ENCODE measurements around the gene R3HDM2. TPM values are rescaled to one million over a fixed set of nuclear protein-coding genes. Genes with fewer than 3 reads are reported as not detected.

R3HDM2 gene
- polyA plus RNA-seq, 1 donor from 2014 or later, result 19.2 TPM

GRCh38 chr12:57224973-57225679, 205.7 kb downstream of the R3HDM2 start:
- Mint-ChIP-seq H3K4me3 (peak overlapping the region in 3 of 4 donors; percentile 39 to 88 (median 82)), H3K27ac (peak overlapping the region; percentile 43 to 95 (median 59)), H3K4me1 (peaks cover 27 to 35% (median 33%) of the 10 kb centered on the region in 3 donors), H3K27me3 (peaks cover 49% of the 10 kb centered on the region), H3K9me3 (no peaks in the 10 kb centered on the region), H3K36me3 (peaks cover 2% of the 10 kb centered on the region)

GRCh38 chr12:57224278-57224972, 206.4 kb downstream of the R3HDM2 start:
- no peak overlapping the region for H3K4me3 Mint-ChIP-seq

GRCh38 chr12:57223191-57224165, 207.4 kb downstream of the R3HDM2 start:
- Mint-ChIP-seq H3K27ac (peak overlapping the region in 2 of 3 donors; percentile 20 to 24), H3K9me3 (no peaks in the 10 kb centered on the region), H3K36me3 (peaks cover 2% of the 10 kb centered on the region), H3K27me3 (peaks cover 61% of the 10 kb centered on the region), H3K4me3 (peak overlapping the region in 2 of 4 donors; percentile 65), H3K4me1 (peaks cover 13 to 35% (median 29%) of the 10 kb centered on the region in 3 donors)

More at GRCh38 chr12:57224278-57224972, 206.4 kb downstream of the R3HDM2 start:
- peak overlapping the region in 2 of 3 donors; percentile 8 to 43 for H3K27ac Mint-ChIP-seq
- peaks cover 2% of the 10 kb centered on the region for H3K36me3 Mint-ChIP-seq
- peaks cover 21 to 36% (median 32%) of the 10 kb centered on the region in 3 donors for H3K4me1 Mint-ChIP-seq
- peaks cover 53% of the 10 kb centered on the region for H3K27me3 Mint-ChIP-seq
- no peaks in the 10 kb centered on the region for H3K9me3 Mint-ChIP-seq

GRCh38 chr12:57222286-57223190, 208.3 kb downstream of the R3HDM2 start:
- Mint-ChIP-seq H3K27ac (peak overlapping the region in 2 of 3 donors; percentile 20 to 24), H3K9me3 (no peaks in the 10 kb centered on the region), H3K27me3 (peaks cover 70% of the 10 kb centered on the region), H3K4me1 (peaks cover 10 to 36% (median 33%) of the 10 kb centered on the region in 3 donors), H3K36me3 (peaks cover 2% of the 10 kb centered on the region), H3K4me3 (peak overlapping the region in 2 of 4 donors; percentile 4 to 65)

- Mint-ChIP-seq H3K36me3 (peaks cover 4% of the 10 kb centered on the region), H3K27me3 (peaks cover 71% of the 10 kb centered on the region), H3K9me3 (no peaks in the 10 kb centered on the region), H3K4me1 (peaks cover 5 to 33% (median 30%) of the 10 kb centered on the region in 3 donors), H3K27ac (no peak overlapping the region), H3K4me3 (peak overlapping the region in 1 of 4 donors; percentile 79)
Observed at GRCh38 chr12:57221169-57221917, 209.5 kb downstream of the R3HDM2 start.

GRCh38 chr12:57220770-57221168, 210.1 kb downstream of the R3HDM2 start:
- Mint-ChIP-seq H3K36me3 (peaks cover 4% of the 10 kb centered on the region), H3K9me3 (no peaks in the 10 kb centered on the region), H3K27ac (no peak overlapping the region), H3K4me1 (peaks cover 5 to 33% (median 32%) of the 10 kb centered on the region in 3 donors), H3K27me3 (peaks cover 70% of the 10 kb centered on the region), H3K4me3 (peak overlapping the region in 1 of 4 donors; percentile 79)

- peaks cover 73% of the 10 kb centered on the region for H3K27me3 Mint-ChIP-seq
- peaks cover 2% of the 10 kb centered on the region for H3K36me3 Mint-ChIP-seq
- no peak overlapping the region for H3K27ac Mint-ChIP-seq
- H3K4me3 Mint-ChIP-seq, result no peak overlapping the region
- no peaks in the 10 kb centered on the region for H3K9me3 Mint-ChIP-seq
- H3K4me1 Mint-ChIP-seq, result peaks cover 0 to 36% (median 34%) of the 10 kb centered on the region in 3 donors
Observed at GRCh38 chr12:57219993-57220754, 210.7 kb downstream of the R3HDM2 start.

- peak overlapping the region in 2 of 4 donors; percentile 8 to 47 for H3K4me3 Mint-ChIP-seq
- peaks cover 2% of the 10 kb centered on the region for H3K36me3 Mint-ChIP-seq
- peak overlapping the region in 1 of 3 donors; percentile 2 for H3K27ac Mint-ChIP-seq
- peaks cover under 1 to 38% (median 34%) of the 10 kb centered on the region in 3 donors for H3K4me1 Mint-ChIP-seq
- no peaks in the 10 kb centered on the region for H3K9me3 Mint-ChIP-seq
- peaks cover 75% of the 10 kb centered on the region for H3K27me3 Mint-ChIP-seq
Observed at GRCh38 chr12:57219205-57219992, 211.4 kb downstream of the R3HDM2 start.

- peak overlapping the region in 2 of 3 donors; percentile 2 to 40 for H3K27ac Mint-ChIP-seq
- H3K36me3 Mint-ChIP-seq, result peaks cover 2% of the 10 kb centered on the region
- H3K4me3 Mint-ChIP-seq, result peak overlapping the region; percentile 8 to 93 (median 90)
- H3K27me3 Mint-ChIP-seq, result peaks cover 78% of the 10 kb centered on the region
- no peaks in the 10 kb centered on the region for H3K9me3 Mint-ChIP-seq
- H3K4me1 Mint-ChIP-seq, result peaks cover 11 to 45% (median 44%) of the 10 kb centered on the region in 3 donors
Observed at GRCh38 chr12:57218030-57218853, 212.6 kb downstream of the R3HDM2 start.

- Mint-ChIP-seq H3K36me3 (peaks cover 2% of the 10 kb centered on the region), H3K4me1 (peaks cover 13 to 46% (median 41%) of the 10 kb centered on the region in 3 donors), H3K9me3 (no peaks in the 10 kb centered on the region), H3K27me3 (peaks cover 68% of the 10 kb centered on the region), H3K27ac (peak overlapping the region in 2 of 3 donors; percentile 2 to 39), H3K4me3 (peak overlapping the region; percentile 8 to 93 (median 90))
Observed at GRCh38 chr12:57216921-57217879, 213.6 kb downstream of the R3HDM2 start.

Data from IgD-negative memory B cell (primary cell).